AG09319 (cell line): ENCODE results near the gene DDX24.

Experiments
- DNase-seq: peaks from one replicate; pipeline ENCODE4 v3.0.0-alpha.2; 2010; ENCODE audit warnings: low read depth; ENCODE audit errors: extremely low read depth
- CTCF ChIP-seq: IDR thresholded peaks from 2 replicates; pipeline ENCODE4 v1.5.1; 2011; ENCODE audit warnings: low read depth, mild to moderate bottlenecking, inconsistent platforms, low read length, moderate library complexity

DDX24 gene

GRCh38 chr14:93998871-93999403 is 82.1 kb downstream of the DDX24 start:
- DNase-seq = no peak
- no peak for TF ChIP-seq CTCF
